Ishikawa (cell line): ENCODE measurements around the gene PTGER4.

Source experiments
- CREB1 ChIP-seq: IDR thresholded peaks from 2 replicates; pipeline ENCODE4 v1.6.1; 2012; ENCODE audit warnings: low read depth
- RAD21 ChIP-seq: IDR thresholded peaks from 2 replicates; pipeline ENCODE4 v1.6.1; 2012; ENCODE audit warnings: low read depth

DNA sequence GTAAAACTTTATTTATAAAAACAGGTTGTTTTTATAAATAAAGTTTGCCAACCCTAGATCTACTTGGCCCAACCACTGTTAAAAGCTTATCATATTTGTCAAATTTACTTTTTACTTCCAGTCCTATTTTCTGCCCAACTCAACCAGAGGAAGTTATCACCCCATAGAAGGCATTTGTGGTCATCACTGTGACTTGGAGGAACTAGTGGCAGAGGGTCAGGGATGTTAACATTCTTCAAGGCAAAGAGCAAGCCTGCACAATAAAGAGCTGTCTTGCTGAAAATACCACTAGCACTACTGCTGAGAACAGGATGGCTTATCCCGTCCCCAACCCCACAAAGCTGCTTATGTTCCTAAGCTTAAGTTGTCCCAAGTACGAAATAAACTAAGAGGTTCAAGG is 53.7 kb downstream of the PTGER4 start:
- TF ChIP-seq RAD21 (no peak), CREB1 (no peak)
